HG03378 (cell line): ENCODE data around the gene ZNF790.
"Not testable (repeated sequence)": the region's sequence is repeated elsewhere in the genome, so short reads cannot be mapped to it uniquely, and the experiment has no call there.

ENCODE experiments used
- ATAC-seq: cut with Tn5 transposase; IDR thresholded peaks from one replicate; pipeline ENCODE4 v1.9.1; 2021; ENCODE audit warnings: mild to moderate bottlenecking, moderate library complexity; ENCODE audit not compliant: unreplicated experiment

ZNF790 gene

DNA sequence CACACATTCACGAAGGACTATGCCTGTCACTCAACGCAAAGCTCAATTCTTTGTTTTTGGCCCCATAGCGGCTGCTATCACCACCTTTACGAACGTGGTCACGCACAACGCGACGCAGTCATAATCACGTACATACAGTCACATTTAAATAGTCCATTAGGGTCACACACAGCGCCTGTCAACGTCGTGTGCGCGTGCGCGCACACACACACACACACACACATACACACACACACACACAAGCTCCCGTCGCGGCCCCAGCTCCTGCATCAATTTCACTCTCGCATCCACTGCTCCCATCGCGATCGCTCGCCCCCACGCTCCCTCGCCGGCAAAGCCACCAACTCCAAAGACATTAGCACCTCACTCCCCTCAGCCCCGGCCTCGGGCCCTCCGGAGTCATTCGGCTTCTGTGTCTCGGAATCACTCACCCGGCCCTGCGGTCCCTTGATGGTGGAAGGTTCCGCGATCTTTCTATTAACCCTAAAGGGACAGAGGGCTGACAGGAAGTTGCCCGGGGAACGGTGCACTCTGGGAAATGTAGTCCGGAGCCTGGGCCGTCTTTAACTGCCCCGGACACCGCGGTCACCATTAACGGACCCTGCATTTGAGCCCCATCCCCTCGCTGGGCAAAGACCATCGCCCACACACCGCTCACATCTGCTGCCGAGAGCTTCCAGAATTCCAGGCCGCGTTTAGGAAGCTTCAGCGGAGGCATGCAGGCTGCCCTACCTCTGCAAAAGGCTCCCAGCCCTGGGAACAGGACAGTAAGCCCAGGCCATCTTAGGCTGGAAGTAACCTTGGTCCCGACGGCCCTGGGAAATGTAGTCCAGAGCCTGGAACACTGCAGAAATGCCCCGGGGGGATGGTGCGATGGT, at the start of gene ZNF790:
TSS of gene ZNF790 (minus strand) at position 482 of the 878 bp plus-strand sequence. CDS start 12,768 bp downstream, outside the sequence.
- ATAC-seq, result peak; percentile 84

DNA sequence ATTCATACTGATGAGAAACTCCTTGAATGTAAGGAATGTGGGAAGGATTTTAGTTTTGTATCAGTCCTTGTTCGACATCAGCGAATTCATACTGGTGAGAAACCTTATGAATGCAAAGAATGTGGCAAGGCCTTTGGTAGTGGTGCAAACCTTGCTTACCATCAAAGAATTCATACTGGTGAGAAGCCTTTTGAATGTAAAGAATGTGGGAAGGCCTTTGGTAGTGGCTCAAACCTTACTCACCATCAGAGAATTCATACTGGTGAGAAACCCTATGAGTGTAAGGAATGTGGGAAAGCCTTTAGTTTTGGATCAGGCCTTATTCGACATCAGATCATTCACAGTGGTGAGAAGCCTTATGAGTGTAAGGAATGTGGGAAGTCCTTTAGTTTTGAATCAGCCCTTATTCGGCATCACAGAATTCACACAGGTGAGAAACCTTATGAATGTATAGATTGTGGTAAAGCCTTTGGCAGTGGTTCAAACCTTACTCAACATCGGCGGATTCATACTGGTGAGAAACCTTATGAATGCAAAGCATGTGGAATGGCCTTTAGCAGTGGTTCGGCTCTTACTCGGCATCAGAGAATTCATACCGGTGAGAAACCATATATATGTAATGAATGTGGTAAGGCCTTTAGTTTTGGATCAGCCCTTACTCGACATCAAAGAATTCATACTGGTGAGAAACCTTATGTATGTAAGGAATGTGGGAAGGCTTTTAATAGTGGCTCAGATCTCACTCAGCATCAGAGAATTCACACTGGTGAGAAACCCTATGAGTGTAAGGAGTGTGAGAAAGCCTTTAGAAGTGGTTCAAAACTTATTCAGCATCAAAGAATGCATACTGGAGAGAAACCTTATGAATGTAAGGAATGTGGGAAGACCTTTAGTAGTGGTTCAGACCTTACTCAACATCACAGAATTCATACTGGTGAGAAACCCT, 39.1 kb upstream of the ZNF790 start:
- no peak for ATAC-seq

DNA sequence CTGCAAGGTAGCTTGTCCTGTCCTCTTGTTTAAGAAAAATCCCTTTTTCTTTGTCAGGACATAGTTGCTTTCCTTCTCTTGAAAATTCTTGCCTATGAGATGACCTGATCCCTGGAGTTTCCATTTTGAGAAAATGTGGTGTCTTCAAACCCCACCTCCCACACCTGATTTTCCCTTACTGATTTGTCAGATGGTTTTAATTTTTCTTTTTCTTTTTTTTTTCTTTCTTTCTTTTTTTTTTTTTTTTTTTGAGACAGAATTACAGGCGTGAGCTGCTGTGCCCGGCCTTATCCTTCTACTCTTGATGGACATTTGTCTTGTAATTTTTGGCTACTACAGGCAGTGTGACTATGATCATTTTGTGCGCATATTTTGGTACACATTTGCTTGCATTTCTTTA, 13.7 kb upstream of the ZNF790 start:
- ATAC-seq, result no peak

DNA sequence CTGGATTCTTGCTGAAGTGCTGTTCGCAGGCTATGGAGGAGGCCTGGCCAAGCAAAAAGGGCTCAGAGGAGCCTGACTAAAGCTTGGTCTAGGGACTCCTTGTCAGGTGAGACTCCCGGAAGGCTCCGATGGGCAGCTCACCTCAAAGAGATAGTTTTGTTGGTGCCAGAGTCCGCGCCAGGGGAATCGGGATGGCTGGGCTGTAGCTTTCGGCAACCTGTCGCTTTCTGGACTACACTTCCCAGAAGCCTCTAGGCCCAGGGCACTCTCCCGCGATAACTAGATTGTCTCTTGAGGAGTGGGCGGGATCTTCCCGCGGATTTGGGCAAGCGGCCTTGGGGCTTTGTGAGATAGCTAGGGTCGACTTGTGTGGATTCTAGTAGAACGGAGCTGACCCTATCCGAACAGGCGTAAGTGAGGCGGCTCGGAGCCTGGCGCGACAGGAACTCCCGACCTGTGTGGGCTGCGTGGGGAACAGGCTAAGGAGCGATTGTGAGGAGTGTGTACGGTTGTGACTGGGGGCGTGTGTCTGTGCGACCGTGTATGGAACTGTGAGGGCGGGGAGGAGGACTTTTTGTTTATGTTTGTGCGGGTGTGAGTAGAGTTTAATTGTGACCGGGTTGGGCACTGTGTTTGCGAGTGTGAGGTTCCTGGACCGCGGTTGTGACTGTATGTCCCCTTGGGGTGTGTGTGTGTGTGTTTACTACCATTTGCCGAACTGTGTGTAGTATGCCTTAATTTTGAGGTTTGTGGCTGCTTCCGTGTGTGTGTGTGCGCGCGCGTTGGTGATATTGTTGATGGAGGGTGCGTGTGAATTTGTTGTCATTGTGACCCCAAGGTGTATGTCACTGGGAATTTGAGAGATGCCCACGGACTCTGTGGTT, 12.6 kb upstream of the ZNF790 start, which contains the start of gene ZNF345:
TSS of gene ZNF345 (plus strand) at position 318 of the 884 bp plus-strand sequence. CDS start 25,955 bp downstream, outside the sequence.
- ATAC-seq, result peak; percentile 72

DNA sequence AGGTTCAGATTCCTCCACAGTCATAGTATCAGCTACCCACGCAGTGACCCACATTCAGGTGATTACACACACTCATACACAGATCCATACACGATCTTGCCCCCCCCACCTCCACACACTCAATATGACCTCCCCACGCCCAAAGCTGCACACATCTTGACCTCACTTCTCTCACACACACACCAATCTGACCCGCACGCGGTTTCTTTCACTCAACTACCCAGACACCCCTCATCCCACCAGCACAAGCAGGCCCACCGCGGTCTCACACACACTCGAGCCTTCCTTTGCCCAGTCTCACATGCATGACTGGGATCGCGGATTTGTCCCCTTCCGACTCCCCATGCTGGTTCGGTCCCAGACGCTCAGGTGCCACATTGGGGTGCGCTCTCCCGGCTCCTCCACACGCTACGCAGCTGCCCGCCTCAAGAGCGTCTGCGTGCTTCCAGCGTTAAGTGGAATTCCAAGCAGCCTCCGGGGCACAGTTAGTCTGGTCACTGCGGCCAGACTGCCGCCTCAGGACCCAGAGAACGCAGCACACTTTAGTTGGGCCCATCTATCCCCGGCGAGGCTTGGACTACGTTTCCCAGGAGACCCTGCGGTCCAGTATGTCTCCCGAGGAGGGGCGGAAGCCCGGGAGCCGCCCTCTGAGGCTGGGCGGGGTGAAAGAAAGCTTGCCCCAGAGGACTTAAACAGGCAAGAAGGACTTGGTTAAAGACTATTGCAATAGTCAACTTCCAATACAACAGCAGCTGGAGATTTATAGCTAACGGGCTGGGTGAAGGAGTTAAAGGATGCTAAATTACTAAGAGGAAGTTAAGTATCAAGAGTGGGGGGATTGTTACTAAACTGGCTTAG, 11.7 kb upstream of the ZNF790 start:
- peak; percentile 71 for ATAC-seq

DNA sequence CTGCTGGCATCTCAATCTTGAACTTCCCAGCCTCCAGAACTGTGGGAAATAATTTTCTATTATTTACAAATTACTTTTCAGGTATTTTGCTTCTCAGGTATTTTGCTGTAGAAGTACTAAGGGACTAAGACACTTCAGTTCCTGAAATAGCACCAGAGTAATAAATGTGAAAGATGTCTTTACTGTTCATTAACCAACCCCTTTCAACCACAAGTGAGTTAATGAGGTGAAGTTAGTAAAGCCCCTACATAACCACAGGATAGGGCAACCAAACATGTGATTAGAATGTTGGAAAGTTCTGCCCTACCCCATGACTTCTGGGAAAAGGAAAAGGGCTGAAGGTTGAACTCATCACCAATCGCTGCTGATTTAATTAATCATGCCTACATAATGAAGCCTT, 9.8 kb upstream of the ZNF790 start:
- no peak for ATAC-seq

DNA sequence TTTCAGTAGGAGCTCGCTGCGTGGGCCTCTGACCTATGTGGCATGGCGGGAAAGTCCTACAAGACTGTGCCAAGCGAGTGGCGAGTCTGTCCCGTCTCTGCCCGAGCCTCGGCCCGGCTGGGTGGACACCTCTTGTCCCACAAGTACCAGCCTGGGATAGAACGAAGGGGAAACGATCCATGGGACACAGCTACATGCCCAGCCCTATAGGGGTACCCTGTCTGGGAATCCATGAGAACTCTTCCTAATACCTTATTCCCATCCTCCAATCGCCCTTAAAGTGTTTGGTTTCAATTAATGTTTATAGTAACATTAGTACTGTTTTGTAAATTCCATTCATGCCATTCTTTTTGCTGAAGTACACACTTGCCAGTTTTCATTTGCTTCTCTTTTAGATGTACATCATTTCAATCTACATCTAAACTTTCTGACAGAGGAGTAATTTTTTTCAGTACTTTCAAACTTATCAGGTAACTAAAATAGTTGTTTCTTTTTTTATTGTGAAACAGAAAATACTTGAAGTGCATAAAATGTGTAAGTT, 667 bp upstream of the ZNF790 start:
- ATAC-seq, result no peak

DNA sequence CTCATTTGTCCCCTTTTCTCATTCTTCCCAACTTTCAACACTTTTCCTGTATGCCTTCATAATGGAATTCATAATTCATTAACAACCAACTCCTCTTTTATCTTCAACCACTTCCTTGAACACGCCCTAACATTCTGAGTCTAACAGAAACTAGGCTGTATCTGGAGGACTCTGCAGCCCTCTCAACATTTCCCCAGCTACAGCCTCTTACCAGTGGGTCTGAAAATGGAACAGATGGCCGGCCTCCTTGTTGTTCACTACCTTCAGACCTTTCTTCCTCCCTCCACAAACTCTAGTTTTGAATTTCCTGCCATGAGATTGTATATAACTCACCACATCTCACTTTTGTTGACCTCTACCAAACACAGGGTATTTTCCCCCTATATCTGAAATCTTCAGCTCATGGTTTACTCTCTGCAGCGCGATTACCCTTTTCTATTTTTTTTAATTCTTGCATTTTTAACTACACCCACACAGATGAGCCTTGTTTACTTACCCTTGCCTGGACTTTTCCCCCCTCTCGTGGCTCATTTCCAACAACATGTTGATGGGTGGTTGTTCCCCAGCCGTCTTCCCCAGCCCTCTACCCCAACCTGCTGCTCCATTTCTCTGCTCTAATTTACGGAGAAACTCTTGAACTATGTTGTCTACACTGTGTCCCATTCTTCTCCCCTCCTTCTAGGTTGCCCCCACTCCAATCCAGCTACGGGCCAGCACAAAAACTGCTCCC, 846 bp downstream of the ZNF790 start:
- no peak for ATAC-seq

DNA sequence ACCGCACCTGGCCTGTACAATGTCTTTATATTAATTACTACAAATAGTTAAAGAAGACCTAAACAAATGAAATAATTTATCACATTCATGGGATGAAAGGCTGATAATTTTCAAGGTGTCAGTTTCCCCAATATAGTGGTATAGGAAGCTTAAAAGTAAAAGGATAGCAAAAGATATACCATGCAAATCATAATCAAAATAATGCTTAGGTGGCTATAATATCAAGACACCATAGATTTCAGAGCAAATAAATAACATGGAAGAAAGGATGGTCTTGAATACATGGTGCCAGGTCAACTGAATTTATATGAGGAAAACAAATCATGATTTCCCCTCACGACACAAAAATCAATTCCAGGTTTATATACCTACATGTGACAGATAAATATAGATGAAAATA, 4.8 kb downstream of the ZNF790 start:
- no peak for ATAC-seq

DNA sequence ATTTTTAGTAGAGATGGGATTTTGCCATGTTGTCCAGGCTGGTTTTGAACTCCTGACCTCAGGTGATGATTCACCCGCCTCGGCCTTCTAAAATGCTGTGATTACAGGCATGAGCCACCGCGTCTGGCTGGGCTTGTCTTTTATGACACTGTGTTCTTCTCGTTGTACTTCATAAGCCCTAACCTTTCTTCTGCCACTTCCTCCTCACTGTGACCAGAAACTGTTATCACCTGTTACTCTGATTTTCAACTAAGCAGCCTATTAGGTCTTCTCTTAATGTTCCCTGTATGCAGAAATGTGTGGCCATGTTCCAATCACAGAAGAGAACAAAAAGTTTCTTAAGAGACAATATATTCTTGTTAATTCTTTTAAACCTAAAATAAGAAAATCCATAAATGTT, 16.4 kb downstream of the ZNF790 start:
- no peak for ATAC-seq

DNA sequence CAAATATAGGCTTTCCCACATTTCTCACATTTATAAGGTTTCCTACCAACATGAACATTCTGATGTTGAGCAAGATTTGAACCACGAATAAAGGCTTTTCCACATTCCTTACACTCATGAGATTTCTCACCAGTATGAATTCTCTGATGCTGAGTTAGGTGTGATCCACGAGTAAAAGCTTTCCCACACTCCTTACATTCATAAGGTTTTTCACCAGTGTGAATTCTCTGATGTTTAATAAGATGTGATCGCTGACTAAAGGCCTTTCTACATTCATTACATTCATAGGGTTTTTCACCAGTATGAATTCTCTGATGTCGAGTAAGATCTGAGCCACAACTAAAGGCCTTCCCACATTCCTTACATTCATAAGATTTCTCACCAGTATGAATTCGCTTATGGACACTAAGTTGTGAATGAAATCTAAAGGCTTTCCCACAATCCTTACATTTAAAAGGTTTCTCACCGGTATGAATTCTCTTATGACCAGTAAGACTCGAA, 19.0 kb downstream of the ZNF790 start:
- no peak for ATAC-seq

DNA sequence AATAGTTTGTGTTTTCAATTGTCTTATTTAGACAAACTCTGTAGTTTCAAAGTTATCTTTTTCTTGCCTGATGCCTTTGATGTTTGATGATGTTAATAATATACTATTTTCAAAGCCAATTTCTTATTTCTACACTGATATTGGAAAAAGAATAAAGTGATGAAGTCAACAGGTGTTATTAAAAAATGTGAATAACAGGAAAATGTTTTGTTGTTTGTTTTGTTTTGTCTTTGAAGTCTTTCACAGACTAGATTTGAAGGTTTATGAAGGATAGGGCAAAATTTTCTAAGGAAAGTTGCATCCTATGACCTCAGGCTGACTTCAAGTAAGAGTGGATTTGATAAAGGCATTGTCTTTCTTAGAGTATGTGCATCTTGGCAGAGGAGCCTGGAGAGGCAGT, 31.2 kb downstream of the ZNF790 start:
- ATAC-seq, result no peak

DNA sequence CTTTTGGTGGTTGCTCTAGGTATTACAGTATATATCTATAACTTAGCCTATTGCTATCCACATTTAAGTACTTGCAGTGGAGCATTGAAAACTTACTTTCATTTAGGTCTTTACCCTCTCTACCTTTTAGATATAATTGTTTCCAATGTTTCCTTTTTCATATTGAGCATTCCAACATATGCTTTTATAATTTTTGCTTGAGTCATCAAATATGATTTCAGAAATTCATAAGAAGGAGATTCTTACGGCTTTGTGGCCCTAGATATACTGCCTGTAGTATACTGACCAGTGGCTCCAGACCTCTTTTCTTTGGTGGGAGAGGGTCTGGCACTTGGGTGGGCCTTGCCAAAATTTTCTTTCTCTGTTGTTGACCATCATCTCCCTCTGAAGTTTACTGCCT, 32.8 kb downstream of the ZNF790 start:
- ATAC-seq, result no peak

DNA sequence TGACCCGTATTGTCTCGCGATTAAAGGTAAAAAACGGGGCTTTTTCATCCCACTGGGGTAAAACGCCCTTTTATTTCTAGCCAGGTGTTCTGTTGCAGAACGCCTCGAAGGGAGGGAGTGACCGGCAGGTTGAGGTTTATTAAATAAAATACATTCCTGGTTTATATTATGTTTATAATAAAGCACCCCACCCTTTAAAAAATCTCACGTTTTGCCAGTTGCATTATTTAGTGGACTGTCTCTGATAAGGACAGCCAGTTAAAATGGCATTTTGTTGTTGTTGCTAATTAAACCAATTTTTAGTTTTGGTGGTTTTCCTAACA, 40.4 kb downstream of the ZNF790 start:
- no peak for ATAC-seq

DNA sequence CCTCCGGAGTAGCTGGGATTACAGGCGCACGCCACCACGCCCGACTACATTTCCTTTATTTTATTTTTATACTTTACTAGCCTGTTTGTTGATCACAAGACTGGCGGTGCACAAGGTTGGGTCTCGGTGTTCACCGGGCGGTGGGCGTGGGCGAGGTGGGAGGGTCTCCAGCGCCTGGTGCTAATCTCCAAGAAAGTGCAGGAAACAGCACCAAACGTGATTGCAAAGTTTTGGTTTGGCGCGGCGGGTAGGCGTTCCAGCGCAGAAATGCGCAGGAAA, 41.5 kb downstream of the ZNF790 start:
- ATAC-seq, result no peak

DNA sequence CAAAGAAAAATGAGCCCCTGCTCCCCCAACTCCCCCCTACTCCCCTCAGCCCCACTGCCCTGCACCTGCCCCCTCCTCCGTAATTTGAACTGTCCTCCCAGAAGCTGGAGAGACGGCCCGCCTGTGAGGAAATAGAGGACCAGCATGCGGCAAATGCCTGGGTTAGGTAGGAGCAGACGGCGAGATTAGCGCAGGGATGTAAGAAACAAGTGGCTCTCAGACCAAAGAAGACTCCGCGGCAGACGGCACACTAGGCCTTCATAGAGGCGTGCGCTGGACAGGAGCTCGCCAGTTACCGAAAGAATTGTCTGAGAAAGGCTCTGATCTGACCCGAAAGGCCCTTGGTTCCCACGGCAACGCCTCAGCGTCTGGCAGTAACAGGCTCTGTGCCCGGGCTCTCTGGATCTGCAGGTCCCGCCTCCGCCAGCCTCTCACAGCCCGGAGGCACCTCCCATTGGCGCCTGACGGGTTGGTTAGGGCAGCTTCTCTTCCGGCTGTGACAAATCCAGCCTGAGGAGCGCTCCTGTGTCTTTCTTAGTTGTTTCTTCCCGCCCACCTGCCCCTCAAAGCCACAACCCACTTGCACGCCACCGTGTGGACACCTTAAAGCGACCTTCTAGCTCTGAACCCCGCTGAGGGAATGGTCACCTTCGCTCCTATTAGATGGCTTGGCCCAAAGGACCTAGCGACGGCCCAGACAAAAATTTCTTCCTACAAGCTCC, 46.6 kb downstream of the ZNF790 start:
- not testable (repeated sequence) for ATAC-seq

DNA sequence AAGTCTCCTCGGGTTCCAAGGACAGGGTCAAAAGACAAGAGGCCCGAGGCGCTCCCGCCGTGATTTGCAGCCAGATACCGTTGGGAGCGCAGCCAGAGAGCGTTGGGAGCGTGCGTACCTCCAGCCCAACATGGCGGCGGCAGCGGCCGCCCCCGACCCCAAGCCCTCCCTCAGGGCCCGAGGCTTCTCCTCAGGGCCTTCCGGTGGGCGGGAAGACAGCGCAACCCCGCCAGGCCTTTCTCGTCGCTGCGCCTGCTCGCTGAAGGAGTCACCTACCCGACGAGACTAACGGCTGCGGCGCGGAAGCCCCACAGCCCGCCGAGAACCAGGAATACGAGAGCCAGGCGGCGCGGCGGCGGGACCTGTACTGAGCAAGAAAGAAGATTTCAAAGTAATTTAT, 62.4 kb downstream of the ZNF790 start:
- ATAC-seq, result no peak

DNA sequence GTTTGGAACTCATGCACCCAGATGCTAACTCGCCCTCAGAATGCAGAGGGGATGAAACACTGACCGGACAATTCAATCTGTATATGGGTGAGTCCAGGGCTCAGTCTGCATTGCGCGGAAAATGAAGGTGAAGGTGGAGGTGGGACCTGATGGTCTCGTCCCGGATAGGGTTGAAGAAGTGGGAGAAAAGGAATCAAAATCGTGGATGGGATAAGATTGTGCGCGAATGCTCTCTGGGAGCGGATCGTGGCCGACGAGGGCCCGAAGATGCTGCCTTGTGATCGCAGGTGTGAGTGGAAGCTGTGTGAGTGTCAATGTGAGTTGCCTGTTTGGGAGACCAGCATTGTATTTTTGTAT, 65.0 kb downstream of the ZNF790 start:
- peak; percentile 7 for ATAC-seq
